ENCODE data around the gene SLC27A2. TPM values are rescaled to one million over a fixed set of nuclear protein-coding genes. Genes with fewer than 3 reads are reported as not detected.
A peak's percentile ranks its signal among the peaks of the same experiment; 100 is the strongest.

Gene SLC27A2
- total and polyA plus RNA-seq, 2 experiments from 2014 or later = 2.8 to 9.4 TPM

GRCh38 chr15:50145451-50145872 lies 36.5 kb upstream of the SLC27A2 start:
- DNase-seq (ENCODE audit: low spot score) = peak; percentile 85
- no peak for TF ChIP-seq ETS1 (IDR thresholded peaks at IDR 0.05)
- TF ChIP-seq CTCF (conservative IDR thresholded peaks at IDR 0.05; ENCODE audit: low read depth in 2 of 2) = peak; percentile 61 to 63
- no peak for TF ChIP-seq STAT1 (IDR thresholded peaks at IDR 0.05; ENCODE audit: unreplicated experiment)

GRCh38 chr15:50146632-50147031 lies 35.4 kb upstream of the SLC27A2 start:
- Histone ChIP-seq H3K4me1 (ENCODE audit: insufficient read depth) (no peaks in the 10 kb centered on the region), H3K79me2 (replicated peaks; ENCODE audit: insufficient read depth) (no peaks in the 10 kb centered on the region), H3K36me3 (ENCODE audit: insufficient read depth) (no peaks in the 10 kb centered on the region), H3F3A (replicated peaks; ENCODE audit: low read depth) (no peaks in the 10 kb centered on the region), H3K9me2 (ENCODE audit: insufficient read depth) (no peaks in the 10 kb centered on the region), H3K27me3 (ENCODE audit: insufficient read depth) (no peaks in the 10 kb centered on the region), H3K27ac (ENCODE audit: low read depth) (no peak overlapping the region), H2AFZ (0 out of 2 replicates have a peak overlapping the region, but pooled peaks have one; percentile 35), H4K20me1 (replicated peaks; ENCODE audit: insufficient read depth) (no peaks in the 10 kb centered on the region), H3K4me3 (no peak overlapping the region), H3K4me2 (no peak overlapping the region)
- H3K27ac Mint-ChIP-seq = no peak overlapping the region
- no peak overlapping the region for H3K4me3 Mint-ChIP-seq
- no peaks in the 10 kb centered on the region for H3K4me1 Mint-ChIP-seq
- TF ChIP-seq ZNF331 (CRISPR knock-in tag; IDR thresholded peaks at IDR 0.05; ENCODE audit: low read depth) (no peak), REST (IDR thresholded peaks at IDR 0.05; ENCODE audit: unreplicated experiment) (no peak), ETS1 (IDR thresholded peaks at IDR 0.05) (no peak), EZH2 (IDR thresholded peaks at IDR 0.05; ENCODE audit: low read depth, unreplicated experiment) (no peak), ZNF114 (CRISPR knock-in tag; IDR thresholded peaks at IDR 0.05) (no peak)
- ATAC-seq (no peak), DNase-seq (ENCODE audit: low spot score) (no peak)
- no peaks in the 10 kb centered on the region for H3K9me3 Mint-ChIP-seq
- H3K27me3 Mint-ChIP-seq (ENCODE audit: insufficient read depth, low read depth, poor library complexity) = peaks cover 3% of the 10 kb centered on the region
- H3K36me3 Mint-ChIP-seq (ENCODE audit: low read depth) = no peaks in the 10 kb centered on the region

More at GRCh38 chr15:50145451-50145872, 36.5 kb upstream of the SLC27A2 start:
- H4K20me1 ChIP-seq (replicated peaks; ENCODE audit: insufficient read depth) = no peaks in the 10 kb centered on the region
- no peak overlapping the region for H3K4me3 ChIP-seq
- H2AFZ ChIP-seq = no peak overlapping the region
- H3K9me2 ChIP-seq (ENCODE audit: insufficient read depth) = no peaks in the 10 kb centered on the region
- H3K36me3 ChIP-seq (ENCODE audit: insufficient read depth) = no peaks in the 10 kb centered on the region
- no peaks in the 10 kb centered on the region for H3K4me1 ChIP-seq (ENCODE audit: insufficient read depth)
- Mint-ChIP-seq H3K9me3 (no peaks in the 10 kb centered on the region), H3K4me3 (no peak overlapping the region), H3K36me3 (ENCODE audit: low read depth) (no peaks in the 10 kb centered on the region), H3K27ac (no peak overlapping the region), H3K27me3 (ENCODE audit: insufficient read depth, low read depth, poor library complexity) (peaks cover 3% of the 10 kb centered on the region), H3K4me1 (no peaks in the 10 kb centered on the region)
- H3K79me2 ChIP-seq (replicated peaks; ENCODE audit: insufficient read depth) = no peaks in the 10 kb centered on the region
- no peaks in the 10 kb centered on the region for H3K27me3 ChIP-seq (ENCODE audit: insufficient read depth)
- ATAC-seq = peak; percentile 90
- H3K4me2 ChIP-seq = no peak overlapping the region
- H3F3A ChIP-seq (replicated peaks; ENCODE audit: low read depth) = no peaks in the 10 kb centered on the region
- no peak overlapping the region for H3K27ac ChIP-seq (ENCODE audit: low read depth)

Measured in GM23338 (cell line).